ENCODE measurements around the gene SHC4.
"Not testable (repeated sequence)": the region's sequence is repeated elsewhere in the genome, so short reads cannot be mapped to it uniquely, and the experiment has no call there.

Gene SHC4

GRCh38 chr15:48924528-48925393 is 39.0 kb downstream of the SHC4 start:
- DNase-seq (ENCODE audit: low spot score) = no peak

- DNase-seq (ENCODE audit: low spot score) = no peak
Observed at GRCh38 chr15:48922046-48922445, 41.7 kb downstream of the SHC4 start.

- DNase-seq (ENCODE audit: low spot score) = no peak
Observed at GRCh38 chr15:48916721-48917120, 47.0 kb downstream of the SHC4 start.

- no peak for DNase-seq (ENCODE audit: low spot score)
Observed at GRCh38 chr15:48915861-48916260, 47.9 kb downstream of the SHC4 start.

GRCh38 chr15:48914717-48915116 is 49.0 kb downstream of the SHC4 start:
- DNase-seq (ENCODE audit: low spot score) = no peak

- DNase-seq (ENCODE audit: low spot score) = no peak
Observed at GRCh38 chr15:48913141-48913540, 50.6 kb downstream of the SHC4 start.

GRCh38 chr15:48910554-48910953 is 53.2 kb downstream of the SHC4 start:
- not testable (repeated sequence) for DNase-seq (ENCODE audit: low spot score)

- DNase-seq (ENCODE audit: low spot score) = not testable (repeated sequence)
Observed at GRCh38 chr15:48909313-48909712, 54.4 kb downstream of the SHC4 start.

GRCh38 chr15:48905847-48906246 is 57.9 kb downstream of the SHC4 start:
- no peak for DNase-seq (ENCODE audit: low spot score)

GRCh38 chr15:48905216-48905615 is 58.5 kb downstream of the SHC4 start:
- no peak for DNase-seq (ENCODE audit: low spot score)

GRCh38 chr15:48904758-48905157 is 59.0 kb downstream of the SHC4 start:
- DNase-seq (ENCODE audit: low spot score) = no peak

- DNase-seq (ENCODE audit: low spot score) = no peak
Observed at GRCh38 chr15:48899793-48900192, 63.9 kb downstream of the SHC4 start.

GRCh38 chr15:48898446-48898845 is 65.3 kb downstream of the SHC4 start:
- no peak for DNase-seq (ENCODE audit: low spot score)

- no peak for DNase-seq (ENCODE audit: low spot score)
Observed at GRCh38 chr15:48898032-48898431, 65.7 kb downstream of the SHC4 start.

GRCh38 chr15:48896869-48897814 is 66.6 kb downstream of the SHC4 start:
- DNase-seq (ENCODE audit: low spot score) = peak; percentile 50

GRCh38 chr15:48893311-48893710 is 70.4 kb downstream of the SHC4 start:
- DNase-seq (ENCODE audit: low spot score) = no peak

GRCh38 chr15:48891232-48891765 is 72.4 kb downstream of the SHC4 start:
- no peak for DNase-seq (ENCODE audit: low spot score)

- no peak for DNase-seq (ENCODE audit: low spot score)
Observed at GRCh38 chr15:48890375-48890972, 73.2 kb downstream of the SHC4 start.

GRCh38 chr15:48889925-48890324 is 73.8 kb downstream of the SHC4 start:
- no peak for DNase-seq (ENCODE audit: low spot score)

- DNase-seq (ENCODE audit: low spot score) = no peak
Observed at GRCh38 chr15:48888836-48889235, 74.9 kb downstream of the SHC4 start.

GRCh38 chr15:48888191-48888590 is 75.5 kb downstream of the SHC4 start:
- DNase-seq (ENCODE audit: low spot score) = no peak

- DNase-seq (ENCODE audit: low spot score) = no peak
Observed at GRCh38 chr15:48887144-48887543, 76.6 kb downstream of the SHC4 start.

All from Ammon's horn (tissue), 1 donor.